ENCODE results near the gene PPP1R12B.
A peak's percentile ranks its signal among the peaks of the same experiment; 100 is the strongest.

The PPP1R12B gene

GRCh38 chr1:202329891-202330290, 18.6 kb upstream of the PPP1R12B start:
- ChIA-PET POLR2A (no interaction called here), CTCF (interaction anchor here (1.0 to 6.7 kb wide), 6 partner anchors 12 to 145 kb away, joined by 3 to 55 read pairs (median 4); partner anchors contain the start of gene UBE2T)
- TF ChIP-seq, protein P1, sequence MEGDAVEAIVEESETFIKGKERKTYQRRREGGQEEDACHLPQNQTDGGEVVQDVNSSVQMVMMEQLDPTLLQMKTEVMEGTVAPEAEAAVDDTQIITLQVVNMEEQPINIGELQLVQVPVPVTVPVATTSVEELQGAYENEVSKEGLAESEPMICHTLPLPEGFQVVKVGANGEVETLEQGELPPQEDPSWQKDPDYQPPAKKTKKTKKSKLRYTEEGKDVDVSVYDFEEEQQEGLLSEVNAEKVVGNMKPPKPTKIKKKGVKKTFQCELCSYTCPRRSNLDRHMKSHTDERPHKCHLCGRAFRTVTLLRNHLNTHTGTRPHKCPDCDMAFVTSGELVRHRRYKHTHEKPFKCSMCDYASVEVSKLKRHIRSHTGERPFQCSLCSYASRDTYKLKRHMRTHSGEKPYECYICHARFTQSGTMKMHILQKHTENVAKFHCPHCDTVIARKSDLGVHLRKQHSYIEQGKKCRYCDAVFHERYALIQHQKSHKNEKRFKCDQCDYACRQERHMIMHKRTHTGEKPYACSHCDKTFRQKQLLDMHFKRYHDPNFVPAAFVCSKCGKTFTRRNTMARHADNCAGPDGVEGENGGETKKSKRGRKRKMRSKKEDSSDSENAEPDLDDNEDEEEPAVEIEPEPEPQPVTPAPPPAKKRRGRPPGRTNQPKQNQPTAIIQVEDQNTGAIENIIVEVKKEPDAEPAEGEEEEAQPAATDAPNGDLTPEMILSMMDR (IDR thresholded peaks at IDR 0.05; ENCODE audit: insufficient read depth, low read length, missing control alignments): no peak
- no peak overlapping the region for H3K4me3 ChIP-seq (ENCODE audit: low read depth, low read length)
- DNase-seq (ENCODE audit: low read depth, low spot score): no peak

GRCh38 chr1:202333861-202334260, 14.6 kb upstream of the PPP1R12B start:
- TF ChIP-seq, protein P1 (IDR thresholded peaks at IDR 0.05; ENCODE audit: insufficient read depth, low read length, missing control alignments): no peak
- no peak for DNase-seq (ENCODE audit: low read depth, low spot score)
- no peak overlapping the region for H3K4me3 ChIP-seq (ENCODE audit: low read depth, low read length)
- POLR2A ChIA-PET: no interaction called here
- CTCF ChIA-PET: interaction anchor here (0.7 to 5.2 kb wide), 6 partner anchors 9 to 359 kb away, joined by 3 to 27 read pairs (median 4); no protein-coding TSS in a partner anchor

- no peak overlapping the region for H3K4me3 ChIP-seq (ENCODE audit: low read depth, low read length)
- DNase-seq (ENCODE audit: low read depth, low spot score): no peak
- ChIA-PET POLR2A (interaction anchor here (0.6 kb wide), 1 partner anchor 67 kb away, joined by 3 read pairs; no protein-coding TSS in a partner anchor), CTCF (interaction anchor here (0.6 to 5.6 kb wide), 32 partner anchors 9 to 385 kb away, joined by 3 to 68 read pairs (median 4); partner anchors contain the start of genes LGR6 and SYT2)
- TF ChIP-seq, protein P1 (IDR thresholded peaks at IDR 0.05; ENCODE audit: insufficient read depth, low read length, missing control alignments): peak; percentile 45
These were observed 4.7 kb upstream of the PPP1R12B start for GRCh38 chr1:202343652-202344349.

GRCh38 chr1:202348005-202348508, 442 bp upstream of the PPP1R12B start:
- ChIA-PET POLR2A (interaction anchor here (1.0 kb wide), 1 partner anchor 19 kb away, joined by 3 read pairs; no protein-coding TSS in a partner anchor), CTCF (interaction anchor here (1.2 to 1.4 kb wide), 5 partner anchors 111 to 372 kb away, joined by 3 to 6 read pairs (median 3); no protein-coding TSS in a partner anchor)
- TF ChIP-seq, protein P1 (IDR thresholded peaks at IDR 0.05; ENCODE audit: insufficient read depth, low read length, missing control alignments): no peak
- no peak overlapping the region for H3K4me3 ChIP-seq (ENCODE audit: low read depth, low read length)
- no peak for DNase-seq (ENCODE audit: low read depth, low spot score)

DNA sequence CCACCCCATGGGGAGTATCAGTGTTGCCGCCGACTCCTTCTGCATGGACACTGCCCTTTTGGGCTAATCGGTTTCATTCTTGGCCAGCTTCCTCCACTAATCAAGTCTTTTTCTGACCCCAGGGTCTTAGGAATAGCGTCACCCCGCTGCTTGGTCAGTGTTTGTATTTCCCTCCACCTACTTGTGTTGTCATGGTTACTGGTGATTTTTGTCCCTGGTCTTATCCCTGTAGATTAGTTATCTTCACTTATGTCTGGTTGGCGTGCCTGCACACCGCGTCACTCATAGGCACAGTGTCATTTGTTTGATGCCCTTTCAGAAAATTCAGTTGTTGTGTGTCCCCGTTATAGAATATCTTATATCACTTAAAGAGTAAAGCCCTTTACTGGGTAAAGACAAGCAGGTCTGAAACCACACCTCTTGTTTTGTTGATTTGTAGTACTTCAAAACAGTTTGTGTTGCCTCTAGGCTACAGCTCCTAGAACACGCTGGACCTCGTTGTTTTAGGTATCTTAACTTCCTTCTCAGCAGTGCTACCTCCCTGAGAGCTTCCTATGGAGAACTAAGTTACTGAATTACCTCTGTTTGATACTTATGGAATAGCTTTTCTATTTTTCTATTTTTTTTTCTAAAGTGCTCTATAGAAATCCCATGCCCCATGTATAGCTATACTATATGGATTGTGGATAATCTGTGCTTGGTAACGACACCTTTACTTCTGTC, 868 bp downstream of the PPP1R12B start:
- TF ChIP-seq, protein P1 (IDR thresholded peaks at IDR 0.05; ENCODE audit: insufficient read depth, low read length, missing control alignments): no peak
- H3K4me3 ChIP-seq (ENCODE audit: low read depth, low read length): peak overlapping the region; percentile 98
- ChIA-PET CTCF (interaction anchor here (0.9 to 2.7 kb wide), 6 partner anchors 7 to 252 kb away, joined by 3 to 9 read pairs (median 6); partner anchors contain the start of gene UBE2T), POLR2A (interaction anchor here (0.7 kb wide), 1 partner anchor 138 kb away, joined by 4 read pairs; no protein-coding TSS in a partner anchor)
- DNase-seq (ENCODE audit: low read depth, low spot score): no peak

Measured in AG04449 (cell line).